NCI-H1105 treated with DMSO at 0.1 percent for 48 hours (cell line): Measurements from ENCODE around the gene GPD1L.
"Not testable (repeated sequence)": the region's sequence is repeated elsewhere in the genome, so short reads cannot be mapped to it uniquely, and the experiment has no call there.

ENCODE experiments used
- DNase-seq: peaks from one replicate; lab custom pipeline; 2025; lab: John Stamatoyannopoulos, UW

GPD1L gene

GRCh38 chr3:32181365-32181764 is 74.9 kb downstream of the GPD1L start:
- DNase-seq, result no peak

DNA sequence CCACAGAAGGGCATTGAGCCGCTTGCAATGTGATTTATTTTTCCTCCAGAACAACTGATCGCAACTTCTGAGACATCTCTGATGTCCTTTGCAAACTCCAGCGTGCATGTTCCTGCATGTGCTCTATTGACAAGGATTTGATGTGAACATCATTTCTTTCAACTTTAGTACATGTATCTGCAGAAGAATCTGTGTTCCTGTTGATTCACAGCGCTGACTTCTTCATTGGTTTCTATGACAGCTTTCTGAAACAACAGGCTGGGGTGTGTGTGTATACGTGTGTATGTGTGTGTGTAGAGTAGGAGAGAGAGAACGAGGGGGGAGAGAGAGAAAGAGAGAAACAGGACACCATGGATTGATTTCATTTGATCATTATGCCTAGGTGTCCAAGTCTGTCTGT is 75.4 kb downstream of the GPD1L start:
- no peak for DNase-seq

GRCh38 chr3:32184187-32184730 is 77.8 kb downstream of the GPD1L start:
- no peak for DNase-seq

DNA sequence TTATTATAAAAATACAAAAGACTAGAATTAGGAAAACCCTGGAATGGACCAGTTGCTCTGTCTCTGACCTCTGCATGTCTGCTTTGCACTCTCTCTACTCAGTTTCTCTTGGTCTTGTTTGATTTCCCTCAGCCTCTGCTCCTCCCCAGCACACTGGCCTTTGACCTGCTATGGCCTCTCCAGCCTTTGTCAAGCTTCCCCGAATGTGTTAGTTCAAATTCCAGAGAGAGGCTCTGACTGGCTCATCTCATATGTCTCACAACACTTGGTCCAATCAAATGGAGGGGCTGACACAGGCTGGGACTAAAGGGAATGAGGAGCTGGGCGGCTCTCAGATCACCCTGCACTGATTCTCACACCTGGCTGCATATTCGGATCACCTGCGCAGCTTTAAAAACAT is 79.7 kb downstream of the GPD1L start:
- no peak for DNase-seq

DNA sequence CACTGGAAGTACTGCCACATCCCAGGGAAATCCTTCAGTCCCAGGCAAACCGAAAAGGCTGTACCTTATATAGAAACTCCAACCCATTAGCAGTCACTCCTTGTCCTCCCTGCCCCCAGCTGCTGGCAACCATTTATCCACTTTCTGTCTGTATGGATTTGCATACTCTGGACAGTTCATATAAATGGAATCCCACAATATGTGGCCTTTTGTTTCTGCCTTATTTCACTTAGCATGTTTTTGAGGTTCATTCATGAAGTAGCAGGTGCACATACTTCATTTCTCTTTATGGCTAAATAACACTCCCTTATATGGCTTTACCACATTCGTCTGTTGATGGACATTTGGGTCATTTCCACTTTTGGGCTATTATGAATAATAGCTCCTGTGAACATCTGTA is 80.5 kb downstream of the GPD1L start:
- no peak for DNase-seq

GRCh38 chr3:32189693-32190092 is 83.3 kb downstream of the GPD1L start:
- no peak for DNase-seq

GRCh38 chr3:32190556-32190955 is 84.1 kb downstream of the GPD1L start:
- not testable (repeated sequence) for DNase-seq

DNA sequence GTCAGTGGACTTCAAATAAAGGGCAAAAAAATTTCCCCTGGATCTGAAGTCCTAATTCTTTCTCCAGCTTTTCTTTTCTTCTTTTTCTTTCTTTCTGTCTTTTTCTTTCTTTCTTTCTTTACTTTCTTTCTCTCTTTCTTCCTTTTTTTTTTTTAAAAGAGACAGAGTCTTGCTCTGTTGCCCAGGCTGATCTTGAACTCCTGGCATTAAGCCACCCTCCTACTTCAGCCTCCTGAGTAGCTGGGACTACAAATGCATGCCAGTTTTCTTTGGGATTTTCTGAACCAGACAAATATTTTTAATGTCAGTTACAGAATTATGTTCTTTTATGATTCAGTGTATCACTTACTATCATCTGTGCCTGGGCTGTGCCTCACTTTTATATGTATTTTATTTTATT is 86.7 kb downstream of the GPD1L start:
- DNase-seq, result no peak

DNA sequence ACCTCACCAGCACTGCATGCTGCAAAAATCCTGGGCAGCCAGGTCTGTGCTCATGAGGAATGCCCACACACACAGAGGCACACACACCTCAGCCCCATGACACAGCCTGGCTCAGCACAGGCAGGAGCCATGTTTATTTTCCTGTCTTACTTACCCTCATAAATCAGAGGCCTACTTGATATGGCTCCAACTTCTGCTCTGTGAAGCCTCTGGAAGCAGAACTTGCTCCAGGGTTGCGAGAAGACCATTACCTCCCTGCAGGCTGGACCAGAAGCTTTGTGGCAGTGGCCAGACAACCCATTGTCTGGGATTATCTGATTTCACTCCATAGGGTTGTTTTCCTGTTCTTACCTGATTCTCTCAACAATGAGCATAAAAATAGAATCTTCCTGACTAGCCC is 88.2 kb downstream of the GPD1L start:
- no peak for DNase-seq

- peak; percentile 35 for DNase-seq
Measured at GRCh38 chr3:32195995-32196540, 89.6 kb downstream of the GPD1L start.

- DNase-seq, result no peak
Measured at GRCh38 chr3:32197991-32198390, 91.6 kb downstream of the GPD1L start.

GRCh38 chr3:32198714-32199113 is 92.3 kb downstream of the GPD1L start:
- DNase-seq, result no peak

GRCh38 chr3:32200490-32200889 is 94.1 kb downstream of the GPD1L start:
- no peak for DNase-seq

DNA sequence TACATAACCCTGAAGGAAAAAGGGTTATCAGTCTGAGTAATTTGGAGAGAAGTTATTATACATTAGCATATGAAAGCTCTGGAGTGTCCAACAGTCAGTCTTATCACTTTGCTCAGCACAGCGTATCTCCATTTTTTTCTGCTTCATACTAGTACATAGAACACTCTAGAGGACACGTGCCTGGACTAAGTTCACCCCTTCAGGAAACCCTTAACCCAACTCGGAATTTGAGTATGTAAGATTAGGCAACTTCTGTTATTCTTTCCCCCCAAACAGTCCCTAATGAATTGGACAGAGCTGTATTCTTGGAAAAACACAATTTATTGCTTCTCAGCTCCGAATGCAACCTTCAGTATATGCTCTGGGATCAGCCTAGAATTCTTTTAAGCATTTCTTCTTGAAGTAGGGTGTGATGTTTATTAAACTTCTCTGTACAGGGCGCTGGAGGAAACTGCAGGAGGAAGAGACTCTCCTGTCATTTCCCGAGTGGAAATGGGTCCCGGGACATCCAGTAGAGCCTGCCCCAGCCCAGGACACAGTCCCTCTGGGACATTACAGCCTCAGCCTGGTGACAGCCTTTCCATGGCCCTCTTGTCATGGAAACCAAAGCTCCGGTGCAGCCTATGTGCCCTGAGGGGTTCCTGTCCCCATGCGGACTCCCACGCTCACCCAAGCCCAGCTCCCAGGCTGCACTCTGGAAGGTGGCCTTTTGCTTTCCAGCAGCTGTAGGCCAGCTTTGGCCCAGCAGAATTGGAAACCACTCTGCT is 94.8 kb downstream of the GPD1L start:
- no peak for DNase-seq

DNA sequence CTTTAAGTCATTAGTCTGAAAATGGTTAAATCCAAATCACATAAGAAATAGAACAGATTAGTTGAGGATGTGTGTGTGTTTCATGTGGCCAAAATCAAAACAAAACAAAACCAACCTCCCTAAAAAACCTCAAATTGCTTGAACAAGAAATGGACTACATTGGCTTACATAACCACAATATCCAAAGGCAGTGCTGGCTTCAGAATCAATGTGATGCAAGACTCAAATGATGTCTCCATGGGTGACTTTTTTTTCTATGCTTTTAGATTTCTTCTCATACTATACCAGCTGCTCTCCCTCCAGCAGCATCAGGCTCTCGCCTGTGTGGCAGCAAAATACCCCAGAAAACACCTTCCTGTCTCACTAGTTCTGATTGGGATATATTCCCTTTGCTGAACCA is 96.1 kb downstream of the GPD1L start:
- DNase-seq, result no peak

DNA sequence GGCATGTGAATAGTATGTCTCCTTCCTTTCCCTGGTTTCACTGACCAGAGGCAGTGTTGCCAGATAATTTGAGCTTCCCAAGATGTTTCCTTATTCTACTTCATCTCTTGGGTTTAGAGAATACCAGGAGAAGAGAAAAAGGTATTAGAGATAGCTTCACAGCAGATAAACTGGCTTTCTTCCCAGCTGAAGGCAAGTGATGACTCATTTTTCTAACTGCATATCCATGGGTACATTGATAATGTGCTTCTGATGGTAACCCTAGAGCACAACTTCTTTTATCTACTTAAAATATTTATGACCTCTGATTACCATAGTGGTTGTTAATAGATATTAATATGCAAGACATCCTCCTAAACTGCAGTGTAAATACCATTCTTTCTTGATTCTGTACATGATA is 97.4 kb downstream of the GPD1L start:
- no peak for DNase-seq

GRCh38 chr3:32208447-32208846 is 102.0 kb downstream of the GPD1L start:
- no peak for DNase-seq

DNA sequence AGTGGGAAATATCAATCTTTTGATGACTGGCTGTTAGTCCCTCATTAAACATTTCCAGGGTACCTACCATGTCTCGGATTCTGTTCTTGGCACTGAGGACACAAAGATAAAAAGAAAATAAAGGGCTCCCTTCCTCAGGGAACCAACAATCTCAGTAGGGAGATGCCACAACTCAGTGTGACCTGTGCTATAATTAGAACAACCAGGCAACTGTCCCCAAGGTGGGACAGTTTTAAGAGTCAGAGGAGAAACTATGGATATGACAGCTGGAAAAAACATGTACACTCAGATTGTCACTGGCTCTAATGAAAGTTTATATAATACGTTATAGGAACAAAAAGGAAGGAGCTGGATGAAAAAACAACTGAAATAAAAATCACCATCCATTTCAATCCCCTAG is 108.8 kb downstream of the GPD1L start:
- DNase-seq, result no peak

- no peak for DNase-seq
Measured at GRCh38 chr3:32216172-32216783, 109.9 kb downstream of the GPD1L start.

GRCh38 chr3:32217339-32217738 is 110.9 kb downstream of the GPD1L start:
- no peak for DNase-seq
